H9 (cell line): Measurements from ENCODE around the gene TACR2. TPM values are rescaled to one million over a fixed set of nuclear protein-coding genes. Genes with fewer than 3 reads are reported as not detected.

ENCODE experiments used
- DNase-seq: peaks from one replicate; pipeline ENCODE4 v3.0.0-alpha.2; 2017
- H2AFZ ChIP-seq: one replicate; pipeline ENCODE4 v1.6.1; 2013; ENCODE audit warnings: mild to moderate bottlenecking, low read length, control low read depth, moderate library complexity
- H2AK5ac ChIP-seq: 2 replicates; pipeline ENCODE4 v1.6.1; 2013; ENCODE audit warnings: low read length, control low read depth, mixed read lengths; ENCODE audit not compliant: insufficient read length
- H2BK120ac ChIP-seq: one replicate; pipeline ENCODE4 v1.6.1; 2013; ENCODE audit warnings: low read depth, mild to moderate bottlenecking, low read length, control low read depth, inconsistent platforms; ENCODE audit not compliant: poor library complexity, severe bottlenecking
- H2BK12ac ChIP-seq: 2 replicates; pipeline ENCODE4 v1.6.1; 2013; ENCODE audit warnings: low read length, control low read depth, mixed read lengths, low read depth; ENCODE audit not compliant: insufficient read length
- H2BK15ac ChIP-seq: 2 replicates; pipeline ENCODE4 v1.6.1; 2013; ENCODE audit warnings: low read depth, low read length, control low read depth
- H2BK20ac ChIP-seq: one replicate; pipeline ENCODE4 v1.6.1; 2013; ENCODE audit warnings: low read depth, mild to moderate bottlenecking, low read length, control low read depth, inconsistent platforms; ENCODE audit not compliant: poor library complexity, severe bottlenecking
- H2BK5ac ChIP-seq: 2 replicates; pipeline ENCODE4 v1.6.1; 2013; ENCODE audit warnings: low read length, control low read depth, mixed read lengths; ENCODE audit not compliant: insufficient read length
- H3K14ac ChIP-seq: 2 replicates; pipeline ENCODE4 v1.6.1; 2013; ENCODE audit warnings: low read length, control low read depth; ENCODE audit not compliant: insufficient read depth
- H3K18ac ChIP-seq: 2 replicates; pipeline ENCODE4 v1.6.1; 2013; ENCODE audit warnings: low read depth, mild to moderate bottlenecking, mixed read lengths, low read length, control low read depth; ENCODE audit not compliant: insufficient read length
- H3K23ac ChIP-seq: 2 replicates; pipeline ENCODE4 v1.6.1; 2013; ENCODE audit warnings: low read length, control low read depth, mixed read lengths, low read depth; ENCODE audit not compliant: insufficient read length
- H3K23me2 ChIP-seq: 2 replicates; pipeline ENCODE4 v1.6.1; 2013; ENCODE audit warnings: low read depth, mild to moderate bottlenecking, mixed read lengths, low read length, control low read depth; ENCODE audit not compliant: insufficient read length, poor library complexity, severe bottlenecking
- H3K27ac ChIP-seq: 2 replicates; pipeline ENCODE4 v1.5.1; 2013; ENCODE audit warnings: low read length, control low read depth, mixed read lengths, low read depth; ENCODE audit not compliant: insufficient read length
- H3K27me3 ChIP-seq: 2 replicates; pipeline ENCODE4 v1.6.1; 2013; ENCODE audit warnings: low read length, control low read depth, inconsistent platforms; ENCODE audit not compliant: insufficient read depth
- H3K4ac ChIP-seq: 2 replicates; pipeline ENCODE4 v1.6.1; 2013; ENCODE audit warnings: low read depth, mild to moderate bottlenecking, control low read depth, inconsistent platforms, low read length, moderate library complexity
- H3K4me1 ChIP-seq: 2 replicates; pipeline ENCODE4 v1.6.1; 2013; ENCODE audit warnings: low read length, control low read depth, inconsistent platforms; ENCODE audit not compliant: insufficient read depth
- H3K4me2 ChIP-seq: 2 replicates; pipeline ENCODE4 v1.6.1; 2013; ENCODE audit warnings: low read length, control low read depth, mixed read lengths; ENCODE audit not compliant: insufficient read length, insufficient read depth
- H3K56ac ChIP-seq: 2 replicates; pipeline ENCODE4 v1.6.1; 2013; ENCODE audit warnings: low read depth, mild to moderate bottlenecking, mixed read lengths, low read length, control low read depth; ENCODE audit not compliant: insufficient read length
- H3K79me1 ChIP-seq: 2 replicates; pipeline ENCODE4 v1.6.1; 2013; ENCODE audit warnings: low read depth, mild to moderate bottlenecking, moderate library complexity, low read length, control low read depth, inconsistent platforms; ENCODE audit not compliant: insufficient read depth, poor library complexity, severe bottlenecking
- H3K79me2 ChIP-seq: 2 replicates; pipeline ENCODE4 v1.6.1; 2013; ENCODE audit warnings: low read length, control low read depth, inconsistent platforms; ENCODE audit not compliant: insufficient read depth
- H3K9ac ChIP-seq: 2 replicates; pipeline ENCODE4 v1.6.1; 2013; ENCODE audit warnings: low read length, control low read depth, mixed read lengths; ENCODE audit not compliant: insufficient read length; ENCODE audit errors: extremely low read depth
- H3K9me3 ChIP-seq: one replicate; pipeline ENCODE4 v1.6.1; 2013; ENCODE audit warnings: low read depth, low read length, inconsistent platforms; ENCODE audit not compliant: control insufficient read depth
- H3T11ph ChIP-seq: one replicate; pipeline ENCODE4 v1.6.1; 2013; ENCODE audit warnings: mild to moderate bottlenecking, low read length, control low read depth, inconsistent platforms
- H4K20me1 ChIP-seq: one replicate; pipeline ENCODE4 v1.6.1; 2013; ENCODE audit not compliant: control insufficient read depth, insufficient read length, insufficient read depth
- H4K5ac ChIP-seq: 2 replicates; pipeline ENCODE4 v1.6.1; 2013; ENCODE audit warnings: low read depth, mild to moderate bottlenecking, mixed read lengths, low read length, control low read depth; ENCODE audit not compliant: insufficient read length
- H4K8ac ChIP-seq: replicated peaks from 2 replicates; pipeline ENCODE4 v1.6.1; 2013; ENCODE audit warnings: low read length, control low read depth, mixed read lengths, low read depth; ENCODE audit not compliant: insufficient read length
- H4K91ac ChIP-seq: 2 replicates; pipeline ENCODE4 v1.6.1; 2013; ENCODE audit warnings: low read depth, mild to moderate bottlenecking, moderate library complexity, mixed read lengths, low read length, control low read depth; ENCODE audit not compliant: insufficient read length
- H3K27ac Mint-ChIP-seq, 3 experiments: 2 replicates in 2 of 3; 3 replicates in 1 of 3; pipeline ENCODE4 v1.8.0; 2020 to 2021; ENCODE audit warnings: mixed read lengths in 3 of 3, mild to moderate bottlenecking in 1 of 3, moderate library complexity in 1 of 3
- H3K27me3 Mint-ChIP-seq: 2 replicates; pipeline ENCODE4 v1.8.0; 2021; ENCODE audit warnings: low read depth, mild to moderate bottlenecking, moderate library complexity, mixed read lengths
- H3K36me3 Mint-ChIP-seq, 3 experiments: 2 replicates in 2 of 3; 3 replicates in 1 of 3; pipeline ENCODE4 v1.8.0; 2020 to 2021; ENCODE audit warnings: low read depth in 3 of 3, mixed read lengths in 3 of 3; ENCODE audit not compliant: insufficient read depth in 1 of 3
- H3K4me1 Mint-ChIP-seq, 2 experiments: 2 replicates each; pipeline ENCODE4 v1.8.0; 2020; ENCODE audit warnings: mixed read lengths in 2 of 2
- H3K4me3 Mint-ChIP-seq, 2 experiments: 2 replicates in 1 of 2; 3 replicates in 1 of 2; pipeline ENCODE4 v1.8.0; 2020 to 2021; ENCODE audit warnings: mild to moderate bottlenecking in 2 of 2, mixed read lengths in 2 of 2, moderate library complexity in 1 of 2
- H3K9me3 Mint-ChIP-seq, 2 experiments: 2 replicates in 1 of 2; 3 replicates in 1 of 2; pipeline ENCODE4 v1.8.0; 2020; ENCODE audit warnings: mild to moderate bottlenecking in 2 of 2, mixed read lengths in 2 of 2, moderate library complexity in 1 of 2
- CTCF ChIP-seq: fragments of 200-600 bp; sonication (generic); conservative IDR thresholded peaks from 3 replicates; pipeline ENCODE4 v1.8.0; 2021; ENCODE audit warnings: antibody characterized with exemption, mild to moderate bottlenecking
- WGBS: extraction: QIAGEN DNeasy Blood & Tissue Kit; methylation state at CpG from one replicate; pipeline ENCODE4 v1.1.7; 2013; ENCODE audit warnings: missing lambda C conversion rate, low lambda C conversion rate, mixed read lengths; ENCODE audit not compliant: insufficient read length; ENCODE audit errors: extremely low coverage; 5-methylcytosine and 5-hydroxymethylcytosine counted together
- total RNA-seq: library from RNA; stranded (reverse); gene quantifications from 2 replicates; pipeline ENCODE4 v1.2.1, GENCODE V29; 2021

The TACR2 gene
- total RNA-seq, 1 experiment from 2014 or later: not detected

- no peak overlapping the region for H3K14ac ChIP-seq
- H2AK5ac ChIP-seq: no peak overlapping the region
- no peak for TF ChIP-seq CTCF
- H3K27me3 Mint-ChIP-seq: peaks cover 14% of the 10 kb centered on the region
- H4K20me1 ChIP-seq: no peaks in the 10 kb centered on the region
- H3K79me2 ChIP-seq: no peaks in the 10 kb centered on the region
- no peak overlapping the region for H4K91ac ChIP-seq
- no peak overlapping the region for H3K27ac ChIP-seq
- peak; percentile 67 for DNase-seq
- no peak overlapping the region for H2BK120ac ChIP-seq
- H4K5ac ChIP-seq: no peak overlapping the region
- no peaks in the 10 kb centered on the region for H3K9me3 ChIP-seq
- no peak overlapping the region for H3K56ac ChIP-seq
- H2BK20ac ChIP-seq: no peak overlapping the region
- peaks cover 6 to 17% (median 16%) of the 10 kb centered on the region in 3 experiments for H3K36me3 Mint-ChIP-seq
- H4K8ac ChIP-seq: no peak overlapping the region
- no peaks in the 10 kb centered on the region; the same call in 1 of the 2 replicates for H3K4me1 ChIP-seq
- no peak overlapping the region for H2AFZ ChIP-seq
- H3K4me2 ChIP-seq: no peak overlapping the region
- no CpG with 5 or more reads among the region's 5 CpGs for WGBS
- H3K23me2 ChIP-seq: no peaks in the 10 kb centered on the region
- no peaks in the 10 kb centered on the region for H3K9me3 Mint-ChIP-seq
- no peak overlapping the region for H2BK15ac ChIP-seq
- H3K4me3 Mint-ChIP-seq: no peak overlapping the region; a peak in 1 of 5 replicates
- no peak overlapping the region for H3T11ph ChIP-seq
- no peak overlapping the region for H3K23ac ChIP-seq
- H2BK12ac ChIP-seq: no peak overlapping the region
- H2BK5ac ChIP-seq: no peak overlapping the region
- H3K79me1 ChIP-seq: no peaks in the 10 kb centered on the region
- peak overlapping the region; percentile 70 to 77 (median 77); a peak in 5 of 7 replicates for H3K27ac Mint-ChIP-seq
- no peaks in the 10 kb centered on the region for H3K27me3 ChIP-seq
- H3K9ac ChIP-seq: no peak overlapping the region
- no peak overlapping the region for H3K4ac ChIP-seq
- H3K18ac ChIP-seq: no peak overlapping the region
- peaks cover 26 to 34% of the 10 kb centered on the region in 2 experiments for H3K4me1 Mint-ChIP-seq
Measured at GRCh38 chr10:69406302-69406811, 10.4 kb downstream of the TACR2 start.
